Hepatocyte (in vitro differentiated cells): ENCODE measurements around the gene RPA3. TPM values are rescaled to one million over a fixed set of nuclear protein-coding genes. Genes with fewer than 3 reads are reported as not detected.

ENCODE experiments used
- DNase-seq: peaks from one replicate; pipeline ENCODE4 v3.0.0-alpha.2; 2016; ENCODE audit warnings: low spot score
- H2AFZ ChIP-seq: fragments of 200-600 bp; sonication (generic); 2 replicates; pipeline ENCODE4 v1.6.0; 2016; ENCODE audit warnings: antibody characterized with exemption, mild to moderate bottlenecking
- H3K27ac ChIP-seq: fragments of 200-600 bp; sonication (generic); 2 replicates; pipeline ENCODE4 v1.5.1; 2016; ENCODE audit warnings: mild to moderate bottlenecking
- H3K27me3 ChIP-seq: fragments of 200-600 bp; sonication (generic); 2 replicates; pipeline ENCODE4 v1.6.1; 2016
- H3K36me3 ChIP-seq: fragments of 200-600 bp; sonication (generic); replicated peaks from 2 replicates; pipeline ENCODE4 v1.5.1; 2016; ENCODE audit warnings: low read depth; ENCODE audit not compliant: insufficient read depth
- H3K4me1 ChIP-seq: fragments of 200-600 bp; sonication (generic); 2 replicates; pipeline ENCODE4 v1.5.1; 2016; ENCODE audit warnings: mild to moderate bottlenecking, moderate library complexity; ENCODE audit not compliant: insufficient read depth
- H3K4me2 ChIP-seq: fragments of 200-600 bp; sonication (generic); 2 replicates; pipeline ENCODE4 v1.6.0; 2016
- H3K4me3 ChIP-seq: fragments of 200-600 bp; sonication (generic); 2 replicates; pipeline ENCODE4 v1.5.1; 2016; ENCODE audit warnings: mild to moderate bottlenecking
- H3K79me2 ChIP-seq: fragments of 200-600 bp; sonication (generic); 2 replicates; pipeline ENCODE4 v1.6.0; 2017; ENCODE audit warnings: mild to moderate bottlenecking
- H3K9me2 ChIP-seq: fragments of 200-600 bp; sonication (generic); replicated peaks from 2 replicates; pipeline ENCODE4 v1.6.0; 2017; ENCODE audit warnings: mild to moderate bottlenecking; ENCODE audit not compliant: insufficient read depth
- H3K9me3 ChIP-seq: fragments of 200-600 bp; sonication (generic); 2 replicates; pipeline ENCODE4 v1.5.1; 2016; ENCODE audit warnings: low read depth, mild to moderate bottlenecking
- H4K20me1 ChIP-seq: fragments of 200-600 bp; sonication (generic); 2 replicates; pipeline ENCODE4 v1.6.0; 2016; ENCODE audit warnings: mild to moderate bottlenecking; ENCODE audit not compliant: insufficient read depth, poor library complexity, severe bottlenecking
- CTCF ChIP-seq: fragments of 200-600 bp; sonication (generic); IDR thresholded peaks from 2 replicates; pipeline ENCODE4 v1.5.1; 2016; ENCODE audit warnings: antibody characterized with exemption, mild to moderate bottlenecking; ENCODE audit not compliant: poor library complexity
- EZH2 ChIP-seq: fragments of 200-600 bp; sonication (generic); IDR thresholded peaks from 2 replicates; pipeline ENCODE4 v1.6.1; 2016; ENCODE audit warnings: antibody characterized with exemption, mild to moderate bottlenecking, borderline replicate concordance
- EZH2phosphoT487 ChIP-seq: fragments of 200-600 bp; sonication (generic); IDR thresholded peaks from one replicate; pipeline ENCODE4 v1.6.1; 2018; ENCODE audit warnings: antibody characterized with exemption, mild to moderate bottlenecking, low read depth, moderate library complexity; ENCODE audit not compliant: unreplicated experiment, severe bottlenecking
- WGBS: methylation state at CpG from one replicate; pipeline ENCODE4 v1.1.6; 2016; ENCODE audit warnings: low lambda C conversion rate; ENCODE audit errors: missing lambda C conversion rate; 5-methylcytosine and 5-hydroxymethylcytosine counted together
- polyA plus RNA-seq: library from polyadenylated mRNA; unstranded; fragments of >200 nt; fragmentation: Nextera tagmentation; extraction: Ambion mirVana; gene quantifications from 2 replicates; pipeline ENCODE4 v1.2.1, GENCODE V29; 2016
- total RNA-seq: library from RNA; depleted of rRNA; stranded (reverse); fragments of >200 nt; gene quantifications from 2 replicates; pipeline ENCODE4 v1.2.3, GENCODE V29; 2014

The RPA3 gene
- total and polyA plus RNA-seq, 2 experiments from 2014 or later, result 17.3 to 38.2 TPM

- H3K9me3 ChIP-seq, result no peaks in the 10 kb centered on the region
- no peak for DNase-seq
- no peaks in the 10 kb centered on the region for H3K9me2 ChIP-seq
- H3K4me1 ChIP-seq, result peaks cover 8% of the 10 kb centered on the region
- WGBS, result 97% methylated on average over 12 of the region's 12 CpGs
- no peaks in the 10 kb centered on the region for H4K20me1 ChIP-seq
- H2AFZ ChIP-seq, result no peak overlapping the region
- no peaks in the 10 kb centered on the region for H3K79me2 ChIP-seq
- no peak overlapping the region for H3K4me2 ChIP-seq
- TF ChIP-seq CTCF (no peak), EZH2 (no peak), EZH2phosphoT487 (no peak)
- no peak overlapping the region for H3K27ac ChIP-seq
- H3K4me3 ChIP-seq, result no peak overlapping the region
- no peaks in the 10 kb centered on the region for H3K27me3 ChIP-seq
- H3K36me3 ChIP-seq, result no peaks in the 10 kb centered on the region
Observed at GRCh38 chr7:7742223-7742622, 23.8 kb upstream of the RPA3 start.

- Histone ChIP-seq H3K9me2 (no peaks in the 10 kb centered on the region), H3K4me1 (no peaks in the 10 kb centered on the region), H2AFZ (no peak overlapping the region), H3K4me3 (no peak overlapping the region), H3K27ac (no peak overlapping the region), H3K79me2 (no peaks in the 10 kb centered on the region), H3K27me3 (no peaks in the 10 kb centered on the region), H3K9me3 (no peaks in the 10 kb centered on the region), H4K20me1 (no peaks in the 10 kb centered on the region), H3K4me2 (no peak overlapping the region), H3K36me3 (no peaks in the 10 kb centered on the region)
- no peak for DNase-seq
- 87% methylated on average over 2 of the region's 2 CpGs for WGBS
- no peak for TF ChIP-seq EZH2
- TF ChIP-seq CTCF, result no peak
- TF ChIP-seq EZH2phosphoT487, result no peak
Observed at GRCh38 chr7:7740037-7740355, 21.6 kb upstream of the RPA3 start.

GRCh38 chr7:7739204-7740036 lies 21.0 kb upstream of the RPA3 start:
- Histone ChIP-seq H3K4me3 (no peak overlapping the region), H3K79me2 (no peaks in the 10 kb centered on the region), H3K9me2 (no peaks in the 10 kb centered on the region), H3K4me1 (no peaks in the 10 kb centered on the region), H3K4me2 (no peak overlapping the region), H3K36me3 (no peaks in the 10 kb centered on the region), H3K9me3 (no peaks in the 10 kb centered on the region), H2AFZ (no peak overlapping the region), H3K27ac (no peak overlapping the region), H3K27me3 (no peaks in the 10 kb centered on the region), H4K20me1 (no peaks in the 10 kb centered on the region)
- WGBS, result 90% methylated on average over 4 of the region's 4 CpGs
- DNase-seq, result no peak
- TF ChIP-seq EZH2, result no peak
- TF ChIP-seq CTCF, result no peak
- TF ChIP-seq EZH2phosphoT487, result no peak
